Osteocyte (in vitro differentiated cells): ENCODE results near the gene STAC3. TPM values are rescaled to one million over a fixed set of nuclear protein-coding genes. Genes with fewer than 3 reads are reported as not detected.
A peak's percentile ranks its signal among the peaks of the same experiment; 100 is the strongest.

Experiments
- DNase-seq: peaks from one replicate; pipeline ENCODE4 v3.0.0; 2021; ENCODE audit warnings: mixed read lengths; ENCODE audit not compliant: unreplicated experiment; ENCODE audit errors: extremely low spot score
- H3K27ac Mint-ChIP-seq: one replicate; pipeline ENCODE4 v1.8.0; 2021; ENCODE audit warnings: mild to moderate bottlenecking, mixed read lengths; ENCODE audit not compliant: unreplicated experiment
- H3K27me3 Mint-ChIP-seq: one replicate; pipeline ENCODE4 v1.8.0; 2021; ENCODE audit warnings: mixed read lengths; ENCODE audit not compliant: unreplicated experiment
- H3K36me3 Mint-ChIP-seq: one replicate; pipeline ENCODE4 v1.8.0; 2021; ENCODE audit warnings: mixed read lengths; ENCODE audit not compliant: unreplicated experiment
- H3K4me1 Mint-ChIP-seq: one replicate; pipeline ENCODE4 v1.8.0; 2021; ENCODE audit warnings: mixed read lengths; ENCODE audit not compliant: unreplicated experiment
- H3K4me3 Mint-ChIP-seq: one replicate; pipeline ENCODE4 v1.8.0; 2021; ENCODE audit warnings: mild to moderate bottlenecking, moderate library complexity, mixed read lengths; ENCODE audit not compliant: unreplicated experiment
- H3K9me3 Mint-ChIP-seq: one replicate; pipeline ENCODE4 v1.8.0; 2021; ENCODE audit warnings: mixed read lengths; ENCODE audit not compliant: unreplicated experiment
- microRNA-seq: library from miRNA; unstranded; fragments of <30 nt; microRNA quantifications from one replicate; pipeline ENCODE4 v1.1.0, GENCODE V29; 2020; ENCODE audit not compliant: unreplicated experiment
- total RNA-seq: library from RNA; stranded (reverse); gene quantifications from 2 replicates; pipeline ENCODE4 v1.2.1, GENCODE V29; 2021
- TF ChIP-seq, protein P1 (sequence below): fragments of 200-600 bp; sonication (generic); IDR thresholded peaks from 2 replicates; pipeline ENCODE4 v1.5.0; 2021; ENCODE audit warnings: antibody characterized with exemption, mild to moderate bottlenecking, moderate library complexity

The STAC3 gene
- total RNA-seq, 1 donor from 2014 or later, result 2.4 TPM

GRCh38 chr12:57195186-57195585 is 55.8 kb downstream of the STAC3 start:
- Mint-ChIP-seq H3K9me3 (no peaks in the 10 kb centered on the region), H3K27ac (no peak overlapping the region), H3K4me3 (no peak overlapping the region), H3K4me1 (no peaks in the 10 kb centered on the region), H3K27me3 (no peaks in the 10 kb centered on the region), H3K36me3 (peaks cover 54% of the 10 kb centered on the region)
- TF ChIP-seq, protein P1, sequence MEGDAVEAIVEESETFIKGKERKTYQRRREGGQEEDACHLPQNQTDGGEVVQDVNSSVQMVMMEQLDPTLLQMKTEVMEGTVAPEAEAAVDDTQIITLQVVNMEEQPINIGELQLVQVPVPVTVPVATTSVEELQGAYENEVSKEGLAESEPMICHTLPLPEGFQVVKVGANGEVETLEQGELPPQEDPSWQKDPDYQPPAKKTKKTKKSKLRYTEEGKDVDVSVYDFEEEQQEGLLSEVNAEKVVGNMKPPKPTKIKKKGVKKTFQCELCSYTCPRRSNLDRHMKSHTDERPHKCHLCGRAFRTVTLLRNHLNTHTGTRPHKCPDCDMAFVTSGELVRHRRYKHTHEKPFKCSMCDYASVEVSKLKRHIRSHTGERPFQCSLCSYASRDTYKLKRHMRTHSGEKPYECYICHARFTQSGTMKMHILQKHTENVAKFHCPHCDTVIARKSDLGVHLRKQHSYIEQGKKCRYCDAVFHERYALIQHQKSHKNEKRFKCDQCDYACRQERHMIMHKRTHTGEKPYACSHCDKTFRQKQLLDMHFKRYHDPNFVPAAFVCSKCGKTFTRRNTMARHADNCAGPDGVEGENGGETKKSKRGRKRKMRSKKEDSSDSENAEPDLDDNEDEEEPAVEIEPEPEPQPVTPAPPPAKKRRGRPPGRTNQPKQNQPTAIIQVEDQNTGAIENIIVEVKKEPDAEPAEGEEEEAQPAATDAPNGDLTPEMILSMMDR, result no peak
- no peak for DNase-seq

DNA sequence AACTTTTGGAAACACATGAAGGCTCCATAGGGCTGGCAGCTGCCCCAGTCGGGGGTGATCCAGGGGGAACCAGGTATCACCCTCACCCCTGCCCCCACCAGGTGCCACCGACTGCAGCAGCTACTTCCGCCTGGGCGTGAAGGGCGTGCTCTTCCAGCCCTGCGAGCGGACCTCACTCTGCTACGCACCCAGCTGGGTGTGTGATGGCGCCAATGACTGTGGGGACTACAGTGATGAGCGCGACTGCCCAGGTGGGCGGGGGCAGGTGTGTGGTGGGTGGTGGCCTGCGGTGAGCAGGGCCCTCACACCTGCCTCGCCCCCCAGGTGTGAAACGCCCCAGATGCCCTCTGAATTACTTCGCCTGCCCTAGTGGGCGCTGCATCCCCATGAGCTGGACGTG is 56.7 kb downstream of the STAC3 start:
- Mint-ChIP-seq H3K36me3 (peaks cover 50% of the 10 kb centered on the region), H3K4me3 (no peak overlapping the region), H3K9me3 (no peaks in the 10 kb centered on the region), H3K27me3 (no peaks in the 10 kb centered on the region), H3K4me1 (no peaks in the 10 kb centered on the region), H3K27ac (no peak overlapping the region)
- TF ChIP-seq, protein P1, result no peak
- DNase-seq, result no peak

GRCh38 chr12:57193706-57194245 is 57.2 kb downstream of the STAC3 start:
- H3K27me3 Mint-ChIP-seq, result no peaks in the 10 kb centered on the region
- peaks cover 49% of the 10 kb centered on the region for H3K36me3 Mint-ChIP-seq
- H3K4me3 Mint-ChIP-seq, result no peak overlapping the region
- no peaks in the 10 kb centered on the region for H3K4me1 Mint-ChIP-seq
- DNase-seq, result no peak
- no peak overlapping the region for H3K27ac Mint-ChIP-seq
- TF ChIP-seq, protein P1, result no peak
- no peaks in the 10 kb centered on the region for H3K9me3 Mint-ChIP-seq

Small RNA genes lying within 50 kb of the gene (microRNA-seq; reads per million reads assigned to microRNA genes)
- 11.0 reads per million, percentile 14 among the genes with 10 or more reads in this experiment for gene MIR1228

Other genes starting within 250 kb of the STAC3 start
- gene ZBTB39, start 244.6 kb downstream of the STAC3 start, total RNA-seq, result 6.4 and 7.0 TPM in 2 replicates
- gene TAC3, start 234.7 kb downstream of the STAC3 start, total RNA-seq, result not detected in 2 replicates
- gene MYO1A, start 201.1 kb downstream of the STAC3 start, total RNA-seq, result not detected in 2 replicates
- 12.1 and 14.5 TPM in 2 replicates for gene NEMP1, start 172.4 kb downstream of the STAC3 start, total RNA-seq
- gene NAB2, start 162.1 kb downstream of the STAC3 start, total RNA-seq, result 41.9 and 42.8 TPM in 2 replicates
- gene STAT6, start 139.8 kb downstream of the STAC3 start, total RNA-seq, result 154 and 161 TPM in 2 replicates
- gene LRP1, start 122.7 kb downstream of the STAC3 start, total RNA-seq, result 591 and 603 TPM in 2 replicates
- gene LRP1-AS, start 103.6 kb downstream of the STAC3 start, total RNA-seq, result not detected in 2 replicates
- 62.6 and 63.8 TPM in 2 replicates for gene NXPH4, start 34.4 kb downstream of the STAC3 start, total RNA-seq
- 263 and 290 TPM in 2 replicates for gene SHMT2, start 21.5 kb downstream of the STAC3 start, total RNA-seq
- gene R3HDM2, start 179.9 kb upstream of the STAC3 start, total RNA-seq, result 62.2 and 65.0 TPM in 2 replicates
- not detected in 2 replicates for gene INHBC, start 183.6 kb upstream of the STAC3 start, total RNA-seq
- 1.0 and 1.3 TPM in 2 replicates for gene INHBE, start 204.1 kb upstream of the STAC3 start, total RNA-seq
- gene GLI1, start 208.6 kb upstream of the STAC3 start, total RNA-seq, result 3.5 and 7.7 TPM in 2 replicates
- 1.5 and 2.1 TPM in 2 replicates for gene ARHGAP9, start 228.7 kb upstream of the STAC3 start, total RNA-seq
- 364 and 401 TPM in 2 replicates for gene MARS1, start 236.9 kb upstream of the STAC3 start, total RNA-seq